Measurements from ENCODE around the gene TMEM87A. TPM values are rescaled to one million over a fixed set of nuclear protein-coding genes. Genes with fewer than 3 reads are reported as not detected.
"Not testable (repeated sequence)": the region's sequence is repeated elsewhere in the genome, so short reads cannot be mapped to it uniquely, and the experiment has no call there.

The TMEM87A gene
- 10 to 100 TPM; 23.9 to 39.6 TPM for polyA plus RNA-seq

GRCh38 chr15:42272939-42273899 lies at the start of gene TMEM87A, which contains the start of gene GANC:
Gene TMEM87A (minus strand): TSS chr15:42273433. CDS start chr15:42273398, 35 bp downstream.
Gene GANC (plus strand): TSS chr15:42273201. CDS start chr15:42274482, 1,281 bp downstream.
- Histone ChIP-seq H3K4me3 (ENCODE audit: low read depth in 1 of 2, low read length in 2 of 2) (peak within 1 kb of the TSS; percentile 74 to 93), H3K4me1 (ENCODE audit: control insufficient read depth in 2 of 2, insufficient read depth in 2 of 2, low read length in 1 of 2) (no peaks in the 10 kb centered on the region), H3K9me3 (ENCODE audit: control insufficient read depth in 2 of 2, insufficient read depth in 1 of 2, low read depth in 1 of 2, low read length in 1 of 2) (no peaks in the 10 kb centered on the region), H3K27me3 (ENCODE audit: control insufficient read depth in 1 of 2, insufficient read depth in 2 of 2, low read length in 2 of 2) (no peaks in the 10 kb centered on the region), H3K27ac (ENCODE audit: low read depth in 2 of 2, low read length in 1 of 2) (peak within 1 kb of the TSS; percentile 98 to 100), H3K36me3 (ENCODE audit: control insufficient read depth in 2 of 2, insufficient read depth in 2 of 2, low read length in 1 of 2) (no peaks in the 10 kb centered on the region)
- WGBS, 2 donors = 0% methylated on average over 52 of the region's 52 CpGs

DNA sequence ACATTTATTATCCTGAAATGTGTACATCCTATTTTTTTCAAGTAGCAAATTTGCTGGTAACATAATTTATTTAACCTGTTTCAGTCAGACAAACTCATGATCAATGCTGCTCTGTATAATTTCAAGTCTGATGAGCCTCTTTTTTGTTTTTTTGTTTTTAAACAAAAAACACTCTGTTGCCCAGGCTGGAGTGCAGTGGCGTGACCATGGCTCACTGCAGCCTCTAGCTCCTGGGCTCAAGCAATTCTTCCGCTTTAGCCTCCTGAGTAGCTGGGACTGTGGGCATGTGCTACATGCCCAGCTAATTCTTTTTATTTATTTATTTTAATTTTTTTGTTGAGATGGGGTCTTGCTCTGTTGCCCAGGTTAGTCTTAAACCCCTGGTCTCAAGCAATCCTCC lies 46.0 kb upstream of the TMEM87A start:
- H3K4me3 ChIP-seq (ENCODE audit: low read depth in 1 of 2, low read length in 2 of 2) = no peak overlapping the region
- H3K4me1 ChIP-seq (ENCODE audit: control insufficient read depth in 2 of 2, insufficient read depth in 2 of 2, low read length in 1 of 2) = no peaks in the 10 kb centered on the region
- no peaks in the 10 kb centered on the region for H3K27me3 ChIP-seq (ENCODE audit: control insufficient read depth in 1 of 2, insufficient read depth in 2 of 2, low read length in 2 of 2)
- peaks cover 0 to 5% of the 10 kb centered on the region in 2 donors for H3K36me3 ChIP-seq (ENCODE audit: control insufficient read depth in 2 of 2, insufficient read depth in 2 of 2, low read length in 1 of 2)
- no peak overlapping the region for H3K27ac ChIP-seq (ENCODE audit: low read depth in 2 of 2, low read length in 1 of 2)
- 98 to 100% methylated on average over 2 of the region's 2 CpGs for WGBS, 2 donors
- no peaks in the 10 kb centered on the region for H3K9me3 ChIP-seq (ENCODE audit: control insufficient read depth in 2 of 2, insufficient read depth in 1 of 2, low read depth in 1 of 2, low read length in 1 of 2)

GRCh38 chr15:42316282-42316805 lies 43.1 kb upstream of the TMEM87A start:
- not testable (repeated sequence) for H3K9me3 ChIP-seq (ENCODE audit: control insufficient read depth in 2 of 2, insufficient read depth in 1 of 2, low read depth in 1 of 2, low read length in 1 of 2); H3K36me3 ChIP-seq (ENCODE audit: control insufficient read depth in 2 of 2, insufficient read depth in 2 of 2, low read length in 1 of 2)

DNA sequence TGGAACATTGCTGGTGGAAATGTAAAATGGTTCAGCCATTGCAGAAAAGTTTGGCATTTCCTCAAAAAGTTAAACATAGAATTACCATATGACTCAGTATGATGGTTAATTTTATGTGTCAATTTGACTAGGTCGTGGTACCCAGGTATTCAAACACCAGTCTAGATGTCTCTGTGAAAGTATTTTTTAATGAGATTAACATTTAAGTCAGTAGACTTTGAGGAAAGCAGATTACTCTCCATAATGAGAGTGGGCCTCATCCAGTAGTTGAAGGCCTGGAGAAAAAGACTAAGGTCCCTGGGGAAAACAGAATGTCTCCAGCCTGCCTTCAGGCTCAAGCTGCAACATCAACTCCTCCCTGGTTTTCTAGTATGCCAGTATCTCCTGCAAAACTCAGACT lies 42.3 kb upstream of the TMEM87A start:
- H3K9me3 ChIP-seq (ENCODE audit: control insufficient read depth in 2 of 2, insufficient read depth in 1 of 2, low read depth in 1 of 2, low read length in 1 of 2) = no peaks in the 10 kb centered on the region
- no peaks in the 10 kb centered on the region for H3K27me3 ChIP-seq (ENCODE audit: control insufficient read depth in 1 of 2, insufficient read depth in 2 of 2, low read length in 2 of 2)
- H3K4me3 ChIP-seq (ENCODE audit: low read depth in 1 of 2, low read length in 2 of 2) = no peak overlapping the region
- H3K36me3 ChIP-seq (ENCODE audit: control insufficient read depth in 2 of 2, insufficient read depth in 2 of 2, low read length in 1 of 2) = peaks cover 0 to 2% of the 10 kb centered on the region in 2 donors
- no peaks in the 10 kb centered on the region for H3K4me1 ChIP-seq (ENCODE audit: control insufficient read depth in 2 of 2, insufficient read depth in 2 of 2, low read length in 1 of 2)
- WGBS, 2 donors = 55 to 65% methylated on average over 1 of the region's 1 CpG
- H3K27ac ChIP-seq (ENCODE audit: low read depth in 2 of 2, low read length in 1 of 2) = no peak overlapping the region

More at GRCh38 chr15:42316282-42316805, 43.1 kb upstream of the TMEM87A start:
- H3K27ac ChIP-seq (ENCODE audit: low read depth in 2 of 2, low read length in 1 of 2); H3K27me3 ChIP-seq (ENCODE audit: control insufficient read depth in 1 of 2, insufficient read depth in 2 of 2, low read length in 2 of 2); H3K4me3 ChIP-seq (ENCODE audit: low read depth in 1 of 2, low read length in 2 of 2); H3K4me1 ChIP-seq (ENCODE audit: control insufficient read depth in 2 of 2, insufficient read depth in 2 of 2, low read length in 1 of 2): not testable (repeated sequence)
- 69 to 73% methylated on average over 11 of the region's 11 CpGs for WGBS, 2 donors

DNA sequence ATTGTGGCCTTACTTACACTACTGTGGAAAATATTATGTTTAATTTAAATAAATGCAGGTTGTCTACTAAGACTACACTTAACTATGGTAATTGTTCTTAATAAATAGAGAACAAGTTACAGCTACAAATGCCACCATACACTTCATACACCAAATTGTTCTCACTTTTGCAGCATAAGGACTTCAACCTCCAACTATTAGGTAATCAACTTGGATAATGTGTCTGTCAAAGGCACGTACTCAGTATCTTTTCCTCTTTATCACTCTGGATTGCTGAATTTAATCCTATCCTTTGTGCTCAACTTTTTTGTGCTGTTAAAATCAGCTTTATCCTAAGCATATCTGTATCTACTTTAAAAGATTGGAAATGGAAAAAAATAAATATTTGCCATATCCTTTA lies 41.6 kb upstream of the TMEM87A start:
- Histone ChIP-seq H3K27me3 (ENCODE audit: control insufficient read depth in 1 of 2, insufficient read depth in 2 of 2, low read length in 2 of 2) (no peaks in the 10 kb centered on the region), H3K36me3 (ENCODE audit: control insufficient read depth in 2 of 2, insufficient read depth in 2 of 2, low read length in 1 of 2) (peaks cover 0 to 9% of the 10 kb centered on the region in 2 donors), H3K4me1 (ENCODE audit: control insufficient read depth in 2 of 2, insufficient read depth in 2 of 2, low read length in 1 of 2) (no peaks in the 10 kb centered on the region), H3K9me3 (ENCODE audit: control insufficient read depth in 2 of 2, insufficient read depth in 1 of 2, low read depth in 1 of 2, low read length in 1 of 2) (no peaks in the 10 kb centered on the region), H3K27ac (ENCODE audit: low read depth in 2 of 2, low read length in 1 of 2) (no peak overlapping the region), H3K4me3 (ENCODE audit: low read depth in 1 of 2, low read length in 2 of 2) (no peak overlapping the region)
- WGBS, 2 donors = 79 to 96% methylated on average over 1 of the region's 1 CpG

DNA sequence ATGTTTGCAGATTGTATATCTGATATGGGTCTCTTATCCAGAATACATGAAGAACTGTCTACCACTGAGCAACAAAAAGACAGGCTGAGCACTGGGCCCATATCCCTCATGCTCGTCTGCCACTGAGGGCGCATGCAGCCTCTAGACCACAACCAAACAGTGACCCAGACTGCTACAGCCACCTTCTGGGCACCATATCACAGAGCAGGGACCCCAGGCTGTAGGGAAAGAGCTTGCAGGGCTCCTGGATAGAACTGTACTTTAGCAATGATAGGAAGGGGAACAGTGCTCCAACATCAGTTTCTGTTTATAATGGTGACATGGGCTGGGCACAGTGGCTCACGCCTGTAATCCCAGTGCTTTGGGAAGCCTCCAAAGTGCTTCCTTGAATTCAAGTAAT lies 40.2 kb upstream of the TMEM87A start:
- H3K36me3 ChIP-seq (ENCODE audit: control insufficient read depth in 2 of 2, insufficient read depth in 2 of 2, low read length in 1 of 2) = peaks cover 0 to 9% of the 10 kb centered on the region in 2 donors
- H3K27me3 ChIP-seq (ENCODE audit: control insufficient read depth in 1 of 2, insufficient read depth in 2 of 2, low read length in 2 of 2) = no peaks in the 10 kb centered on the region
- H3K27ac ChIP-seq (ENCODE audit: low read depth in 2 of 2, low read length in 1 of 2) = no peak overlapping the region
- H3K9me3 ChIP-seq (ENCODE audit: control insufficient read depth in 2 of 2, insufficient read depth in 1 of 2, low read depth in 1 of 2, low read length in 1 of 2) = no peaks in the 10 kb centered on the region
- H3K4me3 ChIP-seq (ENCODE audit: low read depth in 1 of 2, low read length in 2 of 2) = no peak overlapping the region
- H3K4me1 ChIP-seq (ENCODE audit: control insufficient read depth in 2 of 2, insufficient read depth in 2 of 2, low read length in 1 of 2) = no peaks in the 10 kb centered on the region
- 41 to 51% methylated on average over 3 of the region's 3 CpGs for WGBS, 2 donors

- Histone ChIP-seq H3K4me3 (ENCODE audit: low read depth in 1 of 2, low read length in 2 of 2) (no peak overlapping the region), H3K4me1 (ENCODE audit: control insufficient read depth in 2 of 2, insufficient read depth in 2 of 2, low read length in 1 of 2) (no peaks in the 10 kb centered on the region), H3K27me3 (ENCODE audit: control insufficient read depth in 1 of 2, insufficient read depth in 2 of 2, low read length in 2 of 2) (no peaks in the 10 kb centered on the region), H3K9me3 (ENCODE audit: control insufficient read depth in 2 of 2, insufficient read depth in 1 of 2, low read depth in 1 of 2, low read length in 1 of 2) (no peaks in the 10 kb centered on the region), H3K36me3 (ENCODE audit: control insufficient read depth in 2 of 2, insufficient read depth in 2 of 2, low read length in 1 of 2) (peaks cover 0 to 10% of the 10 kb centered on the region in 2 donors), H3K27ac (ENCODE audit: low read depth in 2 of 2, low read length in 1 of 2) (no peak overlapping the region)
- 58 to 83% methylated on average over 1 of the region's 1 CpG for WGBS, 2 donors
Observed at GRCh38 chr15:42306681-42307080, 33.4 kb upstream of the TMEM87A start.

DNA sequence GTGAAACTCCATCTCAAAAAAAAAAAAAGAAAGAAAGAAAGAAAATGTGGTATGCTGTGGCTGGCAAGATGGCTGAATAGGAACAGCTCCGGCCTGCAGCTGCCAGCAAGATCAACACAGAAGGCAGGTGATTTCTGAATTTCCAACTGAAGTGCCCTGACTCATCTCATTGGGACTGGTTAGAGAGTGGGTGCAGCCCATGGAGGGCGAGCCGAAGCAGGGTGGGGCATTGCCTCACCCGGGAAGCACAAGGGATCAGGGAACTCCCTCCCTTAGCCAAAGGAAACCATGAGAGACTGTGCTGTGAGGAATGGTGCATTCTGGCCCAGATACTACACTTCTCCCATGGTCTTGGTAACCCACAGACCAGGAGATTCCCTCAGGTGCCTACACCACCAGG lies 27.8 kb upstream of the TMEM87A start:
- H3K4me3 ChIP-seq (ENCODE audit: low read depth in 1 of 2, low read length in 2 of 2); H3K27me3 ChIP-seq (ENCODE audit: control insufficient read depth in 1 of 2, insufficient read depth in 2 of 2, low read length in 2 of 2); H3K9me3 ChIP-seq (ENCODE audit: control insufficient read depth in 2 of 2, insufficient read depth in 1 of 2, low read depth in 1 of 2, low read length in 1 of 2); H3K27ac ChIP-seq (ENCODE audit: low read depth in 2 of 2, low read length in 1 of 2); H3K4me1 ChIP-seq (ENCODE audit: control insufficient read depth in 2 of 2, insufficient read depth in 2 of 2, low read length in 1 of 2); H3K36me3 ChIP-seq (ENCODE audit: control insufficient read depth in 2 of 2, insufficient read depth in 2 of 2, low read length in 1 of 2): not testable (repeated sequence)
- 68 to 88% methylated on average over 4 of the region's 4 CpGs for WGBS, 2 donors

DNA sequence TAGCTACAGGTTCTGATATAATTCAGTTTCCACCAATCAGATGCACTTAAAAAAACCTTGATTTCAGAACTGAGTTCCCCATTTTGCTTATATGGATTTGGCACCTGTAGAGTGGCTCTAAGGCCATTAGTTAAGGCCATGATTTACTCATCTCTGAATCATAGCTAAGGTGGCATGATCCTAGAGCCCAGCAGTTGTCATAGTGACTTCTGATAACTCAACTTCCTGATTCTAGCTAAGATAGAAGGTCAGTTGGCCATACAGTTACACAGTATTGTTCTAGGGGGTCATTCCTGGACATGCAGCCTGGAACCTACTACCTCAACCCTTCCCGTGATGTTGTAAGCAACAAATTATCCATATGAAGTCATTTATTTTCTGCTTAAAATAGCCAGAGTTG lies 15.9 kb upstream of the TMEM87A start:
- Histone ChIP-seq H3K4me3 (ENCODE audit: low read depth in 1 of 2, low read length in 2 of 2) (no peak overlapping the region), H3K27me3 (ENCODE audit: control insufficient read depth in 1 of 2, insufficient read depth in 2 of 2, low read length in 2 of 2) (no peaks in the 10 kb centered on the region), H3K9me3 (ENCODE audit: control insufficient read depth in 2 of 2, insufficient read depth in 1 of 2, low read depth in 1 of 2, low read length in 1 of 2) (no peaks in the 10 kb centered on the region), H3K4me1 (ENCODE audit: control insufficient read depth in 2 of 2, insufficient read depth in 2 of 2, low read length in 1 of 2) (no peaks in the 10 kb centered on the region), H3K27ac (ENCODE audit: low read depth in 2 of 2, low read length in 1 of 2) (no peak overlapping the region), H3K36me3 (ENCODE audit: control insufficient read depth in 2 of 2, insufficient read depth in 2 of 2, low read length in 1 of 2) (no peaks in the 10 kb centered on the region)
- WGBS, 2 donors = 94 to 96% methylated on average over 1 of the region's 1 CpG

Measured in esophagus (tissue), 2 donors.